HG02852 (cell line): Measurements from ENCODE around the gene RAB33B.
A peak's percentile ranks its signal among the peaks of the same experiment; 100 is the strongest.

Source experiments
- ATAC-seq: cut with Tn5 transposase; IDR thresholded peaks from one replicate; pipeline ENCODE4 v1.9.1; 2021; ENCODE audit warnings: mild to moderate bottlenecking, moderate library complexity; ENCODE audit not compliant: unreplicated experiment

RAB33B gene

GRCh38 chr4:139503622-139504166 lies 49.8 kb downstream of the RAB33B start:
- ATAC-seq: no peak

- ATAC-seq: no peak
These were observed 52.9 kb downstream of the RAB33B start for GRCh38 chr4:139506774-139507173.

DNA sequence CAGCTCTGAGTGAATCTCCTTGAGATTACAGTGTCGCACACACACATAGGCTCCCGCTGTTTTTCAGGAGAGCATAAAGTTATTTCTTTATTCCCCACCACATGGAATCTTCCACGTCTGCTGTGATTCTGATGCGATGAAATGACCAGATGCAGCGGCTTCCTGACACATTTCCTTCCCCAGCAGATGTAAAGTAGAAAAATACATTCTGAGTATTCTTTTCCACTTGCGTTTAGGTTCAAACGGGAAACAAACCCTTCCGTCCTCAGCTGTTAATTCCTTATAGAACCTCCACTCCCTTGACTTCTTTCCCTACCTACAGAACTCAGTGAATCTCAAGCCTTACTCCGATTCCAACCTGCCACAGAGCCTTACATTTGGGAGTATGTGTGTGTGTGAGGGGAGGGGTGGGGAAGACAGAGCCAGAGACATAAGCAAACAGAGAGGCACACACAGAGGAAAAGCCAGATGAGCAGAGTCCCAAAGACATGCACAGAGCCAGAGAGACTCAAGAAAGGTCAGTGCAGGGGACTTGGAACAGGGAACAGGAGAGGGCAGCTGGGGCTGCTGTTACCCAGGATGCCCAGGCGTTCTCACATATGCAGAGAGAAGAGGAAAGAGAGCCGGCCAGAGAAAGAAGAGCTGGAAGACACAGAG lies 54.8 kb downstream of the RAB33B start:
- no peak for ATAC-seq

DNA sequence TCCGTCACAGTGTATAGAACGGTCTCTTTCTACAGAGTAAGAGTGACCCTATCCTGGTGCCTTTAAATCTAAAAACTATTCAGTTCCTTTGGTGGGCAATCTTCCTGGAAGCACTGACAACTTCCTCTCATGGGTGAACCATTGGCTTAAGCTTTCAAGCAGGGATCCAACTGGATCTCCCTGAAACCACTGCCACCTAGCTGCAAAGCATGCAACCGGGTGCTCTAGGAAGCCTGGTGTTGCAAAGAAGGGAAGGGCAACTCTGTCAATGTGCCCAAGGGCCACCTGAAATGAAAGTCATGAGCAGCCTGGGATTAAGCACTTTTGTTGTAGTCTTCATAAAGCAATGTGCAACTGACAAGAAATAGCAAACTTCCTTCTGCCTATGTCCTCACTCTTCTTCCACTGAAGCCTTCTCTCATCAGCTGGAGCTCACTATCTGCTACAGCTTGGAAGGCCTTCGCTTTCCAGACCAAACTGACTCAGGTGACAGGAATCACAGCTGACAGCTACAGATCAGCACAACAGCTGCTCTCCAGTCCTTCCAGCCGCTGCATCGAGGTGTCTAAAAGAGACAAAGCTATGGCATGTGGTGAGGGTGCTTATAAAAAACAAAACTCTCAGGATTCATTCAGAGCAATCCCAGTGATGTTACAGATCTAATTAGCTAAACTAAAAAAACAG lies 55.9 kb downstream of the RAB33B start:
- no peak for ATAC-seq

- ATAC-seq: no peak
These were observed 57.4 kb downstream of the RAB33B start for GRCh38 chr4:139511320-139511719.

- ATAC-seq: no peak
These were observed 60.6 kb downstream of the RAB33B start for GRCh38 chr4:139514382-139515059.

DNA sequence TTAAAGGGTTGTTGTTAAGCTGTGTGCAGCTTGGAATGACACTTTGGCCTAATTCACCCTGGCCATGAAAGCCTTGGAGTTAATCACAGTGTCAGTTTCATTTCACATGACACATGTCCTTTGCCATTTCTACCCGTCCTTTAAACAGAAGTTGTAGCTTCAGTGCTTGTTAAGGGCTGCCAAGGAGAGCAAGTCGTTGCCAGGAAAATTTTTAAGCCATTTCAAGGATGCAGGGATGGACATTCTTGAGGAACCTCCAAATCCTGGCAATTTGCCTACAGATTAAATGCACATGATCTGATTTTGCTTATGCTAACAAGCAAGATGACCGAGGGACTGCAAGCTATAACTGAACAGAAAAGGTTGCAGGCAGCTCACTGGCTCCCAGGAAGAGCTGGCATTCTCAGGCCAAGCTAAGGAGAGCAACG lies 61.6 kb downstream of the RAB33B start:
- ATAC-seq: no peak

- ATAC-seq: peak; percentile 47
These were observed 68.0 kb downstream of the RAB33B start for GRCh38 chr4:139521754-139522401.

DNA sequence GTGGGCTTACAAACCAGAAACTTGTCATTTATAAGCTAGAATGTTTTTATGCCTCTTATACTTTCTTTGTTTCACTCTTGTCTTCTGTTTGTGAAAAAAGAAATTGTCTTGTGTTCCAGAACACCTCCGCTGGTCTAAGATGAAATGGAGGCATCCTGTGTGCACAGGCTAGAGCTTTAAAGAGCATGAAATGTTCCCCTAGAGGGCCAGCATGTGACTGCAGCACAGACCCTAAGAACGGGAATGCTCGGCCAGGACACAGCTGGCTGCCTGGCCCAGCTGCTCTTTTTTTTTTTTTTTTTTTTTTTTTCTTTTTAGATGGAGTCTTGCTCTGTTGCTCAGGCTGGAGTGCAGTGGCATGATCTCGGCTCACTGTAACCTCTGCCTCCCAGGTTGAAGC lies 68.5 kb downstream of the RAB33B start:
- ATAC-seq: peak; percentile 25

- no peak for ATAC-seq
These were observed 69.2 kb downstream of the RAB33B start for GRCh38 chr4:139523076-139523475.

DNA sequence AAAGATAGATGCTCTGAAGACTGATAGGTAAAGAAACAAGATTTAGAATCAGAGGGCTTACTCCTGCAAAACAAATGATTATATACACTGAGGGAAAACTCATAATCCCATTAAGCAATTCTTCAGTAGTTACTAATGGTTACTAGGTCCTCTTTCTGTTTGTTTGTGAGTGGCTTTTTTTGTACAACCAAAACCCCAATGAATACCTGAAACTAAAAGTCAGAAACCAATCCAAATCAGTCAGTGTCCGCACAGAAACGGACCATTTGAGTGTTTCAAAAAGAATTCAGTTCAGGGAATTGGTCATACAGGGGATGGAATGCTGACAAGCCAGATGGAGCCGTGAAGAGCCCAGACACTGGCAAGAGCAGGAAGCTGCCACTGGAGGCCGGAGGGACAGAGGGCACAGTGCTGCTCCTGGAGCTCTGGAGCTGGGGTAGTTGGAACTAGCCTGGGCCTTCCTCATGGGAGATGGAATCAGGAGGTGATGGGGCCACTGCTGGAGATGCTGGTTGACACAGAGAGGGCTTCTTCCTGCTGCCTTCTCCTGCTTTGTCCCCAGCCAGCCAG lies 70.2 kb downstream of the RAB33B start:
- ATAC-seq: peak; percentile 53

GRCh38 chr4:139525414-139525813 lies 71.5 kb downstream of the RAB33B start:
- no peak for ATAC-seq
